Heart left ventricle (tissue), 13 donors: ENCODE results near the gene ALK.

Source experiments
- CTCF ChIP-seq, 12 donors: fragments of 200-600 bp; sonication (generic) in 4 of 12; IDR thresholded peaks; one replicate each; pipeline versions ENCODE4 v1.5.0 to v1.8.0; 2018 to 2022; ENCODE audit warnings: antibody characterized with exemption in 12 of 12, mild to moderate bottlenecking in 5 of 12
- POLR2A ChIP-seq, 2 donors: fragments of 450-650 bp; IDR thresholded peaks; one replicate each; pipeline ENCODE4 v1.6.1; 2017; ENCODE audit warnings: antibody characterized with exemption in 2 of 2, mild to moderate bottlenecking in 2 of 2, moderate library complexity in 2 of 2
- donor health status: ischemic (EF 13 %, LVEDD 7.1; RV severe dilation, severe dysfunction).
- donor health status: DM: no; HTN: yes; CAD: no.
- donor health status: DM: no; HTN: no; CAD: no.
- donor health status: ischemic (EF 25% LVEDD 6.9; RV normal size, moderate dysfunction).
- donor health status: ischemic (EF 25% LVEDD 5.7; RV mildly dilated, moderate dysfunction).
- donor health status: ischemic (EF 35%, LVEDD 5.7; RV mildly dilated, moderate dysfunction).
- donor health status: nonischemic (EF 11% LVEDD 7.7; RV severe dilation, severe dysfunction).
- donor health status: DM: yes; HTN: yes; CAD: no.
- donor health status: PGD.
- donor health status: ischemic (EF 29% LVEDD 5.4; RV normal size, mild dysfunction).
- donor health status: nonischemic (EF 23%, LVEDD 6.1; RV moderate dilation, normal function).

GRCh38 chr2:29195796-29196195 is 725.6 kb downstream of the ALK start:
- TF ChIP-seq POLR2A (IDR thresholded peaks at IDR 0.05) (no peak), CTCF (IDR thresholded peaks at IDR 0.05) (no peak)
